Motor neuron (in vitro differentiated cells): ENCODE results near the gene SUCO. TPM values are rescaled to one million over a fixed set of nuclear protein-coding genes. Genes with fewer than 3 reads are reported as not detected.

Source experiments
- ATAC-seq, 8 experiments: fragments of 200-7000 bp; cut with Tn5 transposase; replicated peaks in 6 of 8; 2 replicates each; pipeline ENCODE4 v1.8.0; 2021; ENCODE audit warnings: mild to moderate bottlenecking in 8 of 8, moderate library complexity in 8 of 8
- H3K27ac ChIP-seq, 2 donors: fragments of 250-450 bp; sonication (Bioruptor Pico); 2 replicates each; pipeline ENCODE4 v1.9.0; 2021; ENCODE audit warnings: antibody characterized with exemption in 2 of 2, mild to moderate bottlenecking in 2 of 2, moderate library complexity in 1 of 2
- H3K4me1 ChIP-seq, 2 donors: fragments of 250-450 bp; sonication (Bioruptor Pico); replicated peaks in 1 of 2; 2 replicates each; pipeline ENCODE4 v1.6.1; 2021; ENCODE audit warnings: antibody characterized with exemption in 2 of 2, mild to moderate bottlenecking in 2 of 2, moderate library complexity in 1 of 2
- H3K4me3 ChIP-seq, 5 donors: fragments of 250-450 bp; sonication (Bioruptor Pico); 2 replicates each; pipeline ENCODE4 v1.9.0; 2021; ENCODE audit warnings: antibody characterized with exemption in 5 of 5, mild to moderate bottlenecking in 5 of 5, moderate library complexity in 4 of 5
- WGBS, 10 experiments: fragments of 450-650 bp; shearing (Covaris generic); methylation state at CpG; one replicate each; pipeline ENCODE4 v1.0.0; 2022; 5-methylcytosine and 5-hydroxymethylcytosine counted together
- in situ Hi-C, 9 experiments: fragments of 400-800 bp; cut with MboI; loops; one replicate each; pipeline ENCODE4 v1.15.0; 2021; ENCODE audit warnings: low sequenced_read_pairs in 9 of 9, low pct_unique_long_range_greater_than_20kb in 2 of 9; ENCODE audit not compliant: unreplicated experiment in 9 of 9
- total RNA-seq, 8 experiments: library from RNA; unstranded; fragments of 300-600 nt; gene quantifications; 2 replicates each; pipeline versions ENCODE4 v1.2.3 to v1.2.4, GENCODE V29; 2022

Gene SUCO
- total RNA-seq, 8 experiments from 2014 or later, result 26.1 to 532 (median 107) TPM

- H3K4me1 ChIP-seq, result peaks cover 0 to 3% of the 10 kb centered on the region in 2 donors
- H3K27ac ChIP-seq, result no peak overlapping the region
- in situ Hi-C loops, result no loop called here
- H3K4me3 ChIP-seq, result no peak overlapping the region
- no peak for ATAC-seq
- 0 to 88% (median 64%) methylated on average over 1 to 2 of the region's 2 CpGs; no CpG with 5 or more reads in 2 of the 10 experiments for WGBS, 10 experiments
Observed at GRCh38 chr1:172530000-172530399, 3.0 kb upstream of the SUCO start.

GRCh38 chr1:172531412-172532182 lies 1.4 kb upstream of the SUCO start:
- WGBS, 10 experiments, result 0 to 17% (median 5%) methylated on average over 5 to 11 of the region's 11 CpGs
- H3K4me3 ChIP-seq, result peak overlapping the region; percentile 49 to 90 (median 61)
- in situ Hi-C loops, result no loop called here

GRCh38 chr1:172532183-172532699 lies 709 bp upstream of the SUCO start:
- WGBS, 10 experiments, result 0 to 1% (median 0%) methylated on average over 1 to 12 of the region's 18 CpGs
- H3K4me3 ChIP-seq, result peak overlapping the region; percentile 49 to 90 (median 61)
- H3K27ac ChIP-seq, result peak overlapping the region; percentile 94 to 96
- ATAC-seq, result peak; percentile 72 to 79 (median 75)
- in situ Hi-C loops, result no loop called here
- peaks cover 0 to 20% of the 10 kb centered on the region in 2 donors for H3K4me1 ChIP-seq

More at GRCh38 chr1:172531412-172532182, 1.4 kb upstream of the SUCO start:
- ATAC-seq, result peak in 1 of 8 experiments; percentile 5
- Histone ChIP-seq H3K27ac (peak overlapping the region; percentile 94 to 96), H3K4me1 (peaks cover 0 to 15% of the 10 kb centered on the region in 2 donors)

GRCh38 chr1:172533513-172534151 lies 682 bp downstream of the SUCO start:
- in situ Hi-C loops, result no loop called here
- ATAC-seq, result peak in 1 of 8 experiments; percentile 12

GRCh38 chr1:172536256-172536655 lies 3.3 kb downstream of the SUCO start:
- Histone ChIP-seq H3K4me1 (peaks cover 18 to 56% of the 10 kb centered on the region in 2 donors), H3K4me3 (peak overlapping the region in 2 of 5 donors; percentile 52 to 90), H3K27ac (no peak overlapping the region)
- no peak for ATAC-seq
- WGBS, 10 experiments, result 47 to 100% (median 90%) methylated on average over 1 to 3 of the region's 3 CpGs
- in situ Hi-C loops, result no loop called here

More at GRCh38 chr1:172533513-172534151, 682 bp downstream of the SUCO start:
- 0 to 1% (median 0%) methylated on average over 2 to 19 of the region's 23 CpGs; no CpG with 5 or more reads in 2 of the 10 experiments for WGBS, 10 experiments
- H3K4me3 ChIP-seq, result peak overlapping the region; percentile 49 to 90 (median 61)
- peak overlapping the region; percentile 95 to 97 for H3K27ac ChIP-seq
- peaks cover 8 to 34% of the 10 kb centered on the region in 2 donors for H3K4me1 ChIP-seq

GRCh38 chr1:172537366-172537765 lies 4.4 kb downstream of the SUCO start:
- H3K27ac ChIP-seq, result no peak overlapping the region

GRCh38 chr1:172537827-172538391 lies 5.0 kb downstream of the SUCO start:
- ATAC-seq, result peak in 5 of 8 experiments; percentile 13 to 38 (median 31)
- peak overlapping the region in 1 of 5 donors; percentile 15 for H3K4me3 ChIP-seq
- 0 to 100% (median 77%) methylated on average over 1 to 5 of the region's 5 CpGs; no CpG with 5 or more reads in 1 of the 10 experiments for WGBS, 10 experiments
- H3K27ac ChIP-seq, result no peak overlapping the region
- H3K4me1 ChIP-seq, result peaks cover 24 to 61% of the 10 kb centered on the region in 2 donors
- in situ Hi-C loops, result no loop called here

More at GRCh38 chr1:172537366-172537765, 4.4 kb downstream of the SUCO start:
- in situ Hi-C loops, result no loop called here
- no peak for ATAC-seq
- 75 to 100% (median 81%) methylated on average over 1 to 2 of the region's 2 CpGs; no CpG with 5 or more reads in 1 of the 10 experiments for WGBS, 10 experiments
- H3K4me3 ChIP-seq, result peak overlapping the region in 1 of 5 donors; percentile 15
- peaks cover 20 to 56% of the 10 kb centered on the region in 2 donors for H3K4me1 ChIP-seq

- in situ Hi-C loops, result no loop called here
- peaks cover 28 to 63% of the 10 kb centered on the region in 2 donors for H3K4me1 ChIP-seq
Observed at GRCh38 chr1:172540635-172541034, 7.7 kb downstream of the SUCO start.

GRCh38 chr1:172544481-172545104 lies 11.6 kb downstream of the SUCO start:
- in situ Hi-C loops, result no loop called here
- peaks cover 18 to 33% of the 10 kb centered on the region in 2 donors for H3K4me1 ChIP-seq
- ATAC-seq, result no peak

More at GRCh38 chr1:172540635-172541034, 7.7 kb downstream of the SUCO start:
- Histone ChIP-seq H3K27ac (no peak overlapping the region), H3K4me3 (no peak overlapping the region)
- no peak for ATAC-seq

GRCh38 chr1:172545396-172546004 lies 12.6 kb downstream of the SUCO start:
- in situ Hi-C loops, result no loop called here
- ATAC-seq, result peak in 3 of 8 experiments; percentile 4 to 15 (median 10)
- H3K27ac ChIP-seq, result no peak overlapping the region
- WGBS, 10 experiments, result 78 to 96% (median 90%) methylated on average over 2 to 4 of the region's 4 CpGs; no CpG with 5 or more reads in 1 of the 10 experiments
- peaks cover 14 to 24% of the 10 kb centered on the region in 2 donors for H3K4me1 ChIP-seq
- H3K4me3 ChIP-seq, result no peak overlapping the region

More at GRCh38 chr1:172544481-172545104, 11.6 kb downstream of the SUCO start:
- Histone ChIP-seq H3K27ac (no peak overlapping the region), H3K4me3 (no peak overlapping the region)
- 67 to 100% (median 96%) methylated on average over 1 to 2 of the region's 2 CpGs; no CpG with 5 or more reads in 1 of the 10 experiments for whole genome bisulfite sequencing, 10 experiments

GRCh38 chr1:172547071-172547470 lies 14.1 kb downstream of the SUCO start:
- Histone ChIP-seq H3K27ac (no peak overlapping the region), H3K4me3 (no peak overlapping the region), H3K4me1 (peaks cover 14 to 17% of the 10 kb centered on the region in 2 donors)
- in situ Hi-C loops, result no loop called here
- ATAC-seq, result peak in 4 of 8 experiments; percentile 13 to 39 (median 20)
- 86 to 100% (median 97%) methylated on average over 1 to 3 of the region's 3 CpGs for WGBS, 10 experiments
